ENCODE results near the gene OS9. TPM values are rescaled to one million over a fixed set of nuclear protein-coding genes. Genes with fewer than 3 reads are reported as not detected.

The OS9 gene
- total and polyA plus RNA-seq, 9 of the 15 experiments (the other 6 are each of a cell fraction or from before 2014, with no cell fraction given): 4.6 to 105 (median 89.5) TPM

DNA sequence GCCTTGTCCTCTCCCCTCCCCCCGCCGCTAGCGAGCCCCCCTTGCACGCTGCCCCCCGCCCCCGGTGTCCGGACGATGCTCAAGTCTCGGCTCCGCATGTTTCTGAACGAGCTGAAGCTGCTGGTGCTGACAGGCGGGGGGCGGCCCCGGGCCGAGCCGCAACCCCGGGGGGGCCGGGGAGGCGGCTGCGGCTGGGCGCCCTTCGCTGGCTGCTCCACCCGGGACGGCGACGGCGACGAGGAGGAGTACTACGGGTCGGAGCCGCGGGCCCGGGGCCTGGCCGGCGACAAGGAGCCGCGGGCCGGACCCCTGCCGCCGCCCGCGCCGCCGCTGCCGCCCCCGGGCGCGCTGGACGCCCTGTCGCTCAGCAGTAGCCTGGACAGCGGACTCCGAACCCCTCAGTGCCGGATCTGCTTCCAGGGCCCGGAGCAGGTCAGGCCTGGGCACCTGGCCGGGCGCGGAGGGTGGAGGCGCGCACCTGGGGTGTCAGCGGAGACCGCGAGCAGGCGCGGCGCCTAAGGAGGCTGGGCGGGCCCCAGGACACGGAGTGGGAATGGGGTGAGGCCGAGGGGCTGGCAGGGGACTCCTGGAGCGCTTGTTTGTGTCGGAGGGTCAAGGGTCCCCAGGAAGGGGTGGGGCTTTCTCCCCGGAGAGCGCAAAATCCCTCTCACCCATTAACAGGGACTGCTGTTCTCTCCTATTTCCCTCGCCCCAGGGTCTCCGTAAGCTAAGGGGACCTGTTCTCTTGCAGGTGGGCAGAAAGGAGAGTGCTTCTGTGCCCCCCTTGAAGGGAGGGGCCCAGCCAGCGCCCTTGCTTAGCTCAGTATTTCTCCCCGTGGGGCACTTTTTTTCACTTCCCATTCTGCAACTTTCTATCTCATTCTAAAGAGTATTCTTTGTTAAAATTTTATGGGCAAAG lies 61.8 kb downstream of the OS9 start (continued):
- TF ChIP-seq BCLAF1 (IDR thresholded peaks at IDR 0.05; ENCODE audit: borderline replicate concordance in 1 of 2, control insufficient read depth in 1 of 2, low read depth in 2 of 2, low read length in 1 of 2): no peak
- no peak for TF ChIP-seq ZNF609 (CRISPR knock-in tag; IDR thresholded peaks at IDR 0.05; ENCODE audit: borderline replicate concordance)
- TF ChIP-seq CCNT2 (IDR thresholded peaks at IDR 0.05; ENCODE audit: borderline replicate concordance, extremely low read depth, insufficient read length, low read depth, low read length): peak; percentile 24
- no peak for TF ChIP-seq RNF2 (IDR thresholded peaks at IDR 0.05)
- TF ChIP-seq HMGN3 (IDR thresholded peaks at IDR 0.05; ENCODE audit: borderline replicate concordance, extremely low read depth, insufficient read length, low read depth, low read length): peak; percentile 51
- no peak for TF ChIP-seq ARID4B (CRISPR knock-in tag; IDR thresholded peaks at IDR 0.05)
